ENCODE data around the gene TTLL3. TPM values are rescaled to one million over a fixed set of nuclear protein-coding genes. Genes with fewer than 3 reads are reported as not detected.

TTLL3 gene
- total RNA-seq, 2 donors from 2014 or later: 21.6 to 35.0 TPM

DNA sequence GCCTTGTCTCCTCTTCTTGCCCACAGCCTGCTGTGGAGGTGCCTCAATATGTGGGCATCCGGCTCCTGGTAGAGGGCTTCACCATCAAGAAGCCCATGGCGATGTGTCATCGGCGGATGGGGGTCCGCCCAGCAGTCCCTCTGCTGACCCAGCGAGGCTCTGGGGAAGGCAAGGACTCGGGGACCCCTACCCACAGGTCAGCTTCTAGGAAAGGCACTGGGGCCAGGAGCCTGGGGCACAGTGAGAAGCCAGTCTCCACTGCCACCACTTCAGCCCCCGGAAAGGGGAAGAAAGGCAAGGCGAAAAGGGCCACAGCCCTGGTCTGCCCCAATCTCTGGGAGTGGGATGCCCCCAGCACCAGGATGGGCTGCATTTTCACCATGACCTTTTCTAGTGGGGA, 23.0 kb downstream of the TTLL3 start:
- TF ChIP-seq CTCF (conservative IDR thresholded peaks at IDR 0.05): no peak
- Mint-ChIP-seq H3K27me3 (ENCODE audit: insufficient read depth) (no peaks in the 10 kb centered on the region), H3K27ac (no peak overlapping the region), H3K4me3 (no peak overlapping the region), H3K4me1 (no peaks in the 10 kb centered on the region), H3K36me3 (ENCODE audit: low read depth) (peaks cover 19% of the 10 kb centered on the region), H3K9me3 (no peaks in the 10 kb centered on the region)
- H3K9ac ChIP-seq (ENCODE audit: extremely low read depth, low read length, poor library complexity, severe bottlenecking): no peak overlapping the region
- no peaks in the 10 kb centered on the region for H3K27me3 ChIP-seq (ENCODE audit: control insufficient read depth, insufficient read depth, low read length, poor library complexity, severe bottlenecking)
- H3K36me3 ChIP-seq (ENCODE audit: control insufficient read depth, insufficient read depth, low read length): peaks cover 10% of the 10 kb centered on the region
- DNase-seq: no peak
- no peaks in the 10 kb centered on the region for H3K9me3 ChIP-seq (ENCODE audit: control insufficient read depth, low read length)
- WGBS, 2 experiments (ENCODE audit: insufficient coverage in 1 of 2, insufficient read length in 1 of 2): 90% methylated on average over 9 of the region's 9 CpGs; no CpG with 5 or more reads in 1 of the 2 experiments
- H3K4me1 ChIP-seq (ENCODE audit: control insufficient read depth, insufficient read depth, low read length): no peaks in the 10 kb centered on the region
- no peak overlapping the region for H3K4me3 ChIP-seq (ENCODE audit: low read length)
- H3K27ac ChIP-seq (ENCODE audit: low read depth, low read length): no peak overlapping the region

GRCh38 chr3:9834520-9835380, 24.7 kb downstream of the TTLL3 start:
- Histone ChIP-seq H3K9me3 (ENCODE audit: control insufficient read depth, low read length) (no peaks in the 10 kb centered on the region), H3K27ac (ENCODE audit: low read depth, low read length) (no peak overlapping the region), H3K27me3 (ENCODE audit: control insufficient read depth, insufficient read depth, low read length, poor library complexity, severe bottlenecking) (no peaks in the 10 kb centered on the region), H3K9ac (ENCODE audit: extremely low read depth, low read length, poor library complexity, severe bottlenecking) (no peak overlapping the region), H3K36me3 (ENCODE audit: control insufficient read depth, insufficient read depth, low read length) (peaks cover 17% of the 10 kb centered on the region), H3K4me1 (ENCODE audit: control insufficient read depth, insufficient read depth, low read length) (no peaks in the 10 kb centered on the region), H3K4me3 (ENCODE audit: low read length) (no peak overlapping the region)
- Mint-ChIP-seq H3K27me3 (ENCODE audit: insufficient read depth) (no peaks in the 10 kb centered on the region), H3K9me3 (no peaks in the 10 kb centered on the region), H3K27ac (no peak overlapping the region), H3K4me3 (no peak overlapping the region), H3K36me3 (ENCODE audit: low read depth) (peaks cover 26% of the 10 kb centered on the region), H3K4me1 (no peaks in the 10 kb centered on the region)
- no peak for DNase-seq
- no peak for TF ChIP-seq CTCF (conservative IDR thresholded peaks at IDR 0.05)
- 89 to 90% methylated on average over 8 to 18 of the region's 18 CpGs for WGBS, 2 experiments (ENCODE audit: insufficient coverage in 1 of 2, insufficient read length in 1 of 2)

DNA sequence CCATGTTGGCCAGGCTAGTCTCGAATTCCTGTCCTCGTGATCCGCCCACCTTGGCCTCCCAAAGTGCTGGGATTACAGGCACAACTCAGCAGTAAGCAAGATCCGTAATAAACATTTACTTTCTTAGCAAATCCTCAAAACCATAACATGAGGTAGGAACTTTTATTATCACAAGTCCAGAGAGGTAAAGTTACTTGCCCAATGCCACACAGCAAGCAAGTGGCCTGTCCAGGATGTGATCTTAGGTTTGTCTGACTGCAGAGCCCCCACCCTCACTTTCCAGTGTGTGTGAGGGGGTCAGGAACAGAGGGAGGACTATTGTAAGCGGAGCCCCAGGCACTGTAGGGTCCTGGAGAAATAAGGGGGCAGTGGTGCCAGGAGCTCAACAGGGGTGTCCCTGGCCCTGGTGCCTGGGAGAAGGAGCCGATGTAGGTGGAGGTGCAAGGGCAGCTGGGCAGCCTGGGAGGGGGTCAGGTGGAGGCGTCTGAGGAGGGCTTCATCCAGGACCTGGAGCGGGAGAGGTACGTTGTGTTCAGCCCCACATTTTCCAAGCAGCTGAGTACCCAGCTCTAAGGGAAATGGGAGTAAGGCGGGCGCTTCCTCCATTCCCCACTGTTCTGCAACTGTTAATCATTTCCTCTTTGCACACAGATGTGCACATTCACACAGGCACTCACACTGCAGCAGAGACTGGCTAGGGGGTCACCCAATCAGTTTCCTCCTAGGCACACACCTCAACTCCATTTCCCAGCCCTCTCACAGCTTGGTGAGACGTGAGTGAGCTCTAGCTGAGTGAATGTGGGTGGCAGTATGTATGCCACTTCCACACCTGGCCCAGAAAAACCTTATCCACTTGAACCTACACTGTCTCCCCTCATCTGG, 27.9 kb downstream of the TTLL3 start:
- Mint-ChIP-seq H3K27ac (no peak overlapping the region), H3K36me3 (ENCODE audit: low read depth) (peaks cover 50% of the 10 kb centered on the region), H3K4me3 (no peak overlapping the region), H3K4me1 (no peaks in the 10 kb centered on the region), H3K9me3 (no peaks in the 10 kb centered on the region), H3K27me3 (ENCODE audit: insufficient read depth) (no peaks in the 10 kb centered on the region)
- Histone ChIP-seq H3K9ac (ENCODE audit: extremely low read depth, low read length, poor library complexity, severe bottlenecking) (no peak overlapping the region), H3K4me1 (ENCODE audit: control insufficient read depth, insufficient read depth, low read length) (no peaks in the 10 kb centered on the region), H3K9me3 (ENCODE audit: control insufficient read depth, low read length) (no peaks in the 10 kb centered on the region), H3K27ac (ENCODE audit: low read depth, low read length) (no peak overlapping the region), H3K27me3 (ENCODE audit: control insufficient read depth, insufficient read depth, low read length, poor library complexity, severe bottlenecking) (no peaks in the 10 kb centered on the region), H3K36me3 (ENCODE audit: control insufficient read depth, insufficient read depth, low read length) (peaks cover 38% of the 10 kb centered on the region), H3K4me3 (ENCODE audit: low read length) (no peak overlapping the region)
- WGBS, 2 experiments (ENCODE audit: insufficient coverage in 1 of 2, insufficient read length in 1 of 2): 94 to 100% methylated on average over 3 to 11 of the region's 12 CpGs
- no peak for TF ChIP-seq CTCF (conservative IDR thresholded peaks at IDR 0.05)
- no peak for DNase-seq

Measured in endodermal cell (in vitro differentiated cells).